Loucy (cell line): ENCODE measurements around the gene BCAT1.
A peak's percentile ranks its signal among the peaks of the same experiment; 100 is the strongest.

ENCODE experiments used
- H2AFZ ChIP-seq: fragments of 200-600 bp; sonication (generic); 2 replicates; pipeline ENCODE4 v1.6.0; 2016; ENCODE audit warnings: antibody characterized with exemption, mild to moderate bottlenecking, low read length, moderate library complexity
- H3F3A ChIP-seq: fragments of 200-600 bp; 2 replicates; pipeline ENCODE4 v1.6.0; 2016; ENCODE audit warnings: antibody characterized with exemption, low read depth, mild to moderate bottlenecking
- H3K27me3 ChIP-seq: fragments of 200-600 bp; sonication (generic); 2 replicates; pipeline ENCODE4 v1.6.1; 2014; ENCODE audit warnings: low read length, mild to moderate bottlenecking; ENCODE audit not compliant: insufficient read depth, poor library complexity, severe bottlenecking
- H3K36me3 ChIP-seq: fragments of 200-600 bp; sonication (generic); 2 replicates; pipeline ENCODE4 v1.6.1; 2016; ENCODE audit warnings: low read length; ENCODE audit not compliant: insufficient read depth
- H3K4me1 ChIP-seq: fragments of 200-600 bp; sonication (generic); 2 replicates; pipeline ENCODE4 v1.5.1; 2014; ENCODE audit warnings: low read length, mild to moderate bottlenecking; ENCODE audit not compliant: insufficient read depth, poor library complexity, severe bottlenecking
- H3K4me2 ChIP-seq: fragments of 200-600 bp; sonication (generic); 2 replicates; pipeline ENCODE4 v1.6.0; 2014; ENCODE audit warnings: antibody characterized with exemption, low read length, low read depth, mild to moderate bottlenecking; ENCODE audit not compliant: poor library complexity, severe bottlenecking
- H3K4me3 ChIP-seq: fragments of 200-600 bp; sonication (generic); 2 replicates; pipeline ENCODE4 v1.5.1; 2014; ENCODE audit warnings: low read length, mild to moderate bottlenecking, mixed read lengths; ENCODE audit not compliant: poor library complexity, severe bottlenecking
- H3K79me2 ChIP-seq: fragments of 200-600 bp; sonication (generic); 2 replicates; pipeline ENCODE4 v1.6.1; 2014; ENCODE audit warnings: low read length; ENCODE audit not compliant: insufficient read depth
- H3K9ac ChIP-seq: fragments of 200-600 bp; sonication (generic); 2 replicates; pipeline ENCODE4 v1.6.0; 2014; ENCODE audit warnings: mild to moderate bottlenecking, low read depth, low read length, moderate library complexity; ENCODE audit not compliant: poor library complexity, severe bottlenecking
- H3K9me2 ChIP-seq: fragments of 200-600 bp; sonication (generic); replicated peaks from 2 replicates; pipeline ENCODE4 v1.6.1; 2016; ENCODE audit warnings: low read depth, low read length, mixed read lengths
- H3K9me3 ChIP-seq: fragments of 200-600 bp; sonication (generic); 2 replicates; pipeline ENCODE4 v1.6.1; 2014; ENCODE audit warnings: mild to moderate bottlenecking, antibody characterized with exemption, low read length, low read depth; ENCODE audit not compliant: insufficient read depth
- H4K20me1 ChIP-seq: fragments of 200-600 bp; sonication (generic); 2 replicates; pipeline ENCODE4 v1.6.0; 2014; ENCODE audit warnings: antibody characterized with exemption, low read length, mild to moderate bottlenecking; ENCODE audit not compliant: insufficient read depth, poor library complexity, severe bottlenecking
- EZH2phosphoT487 ChIP-seq: fragments of 200-600 bp; IDR thresholded peaks from 2 replicates; pipeline ENCODE4 v1.6.1; 2018; ENCODE audit warnings: antibody characterized with exemption, mild to moderate bottlenecking, moderate library complexity, borderline replicate concordance
- TF ChIP-seq, protein P1 (sequence below): fragments of 200-600 bp; sonication (generic); conservative IDR thresholded peaks from 2 replicates; pipeline ENCODE4 v1.5.1; 2014; ENCODE audit warnings: mild to moderate bottlenecking, antibody characterized with exemption, low read length

Gene BCAT1

GRCh38 chr12:24945845-24946244 is 3.1 kb downstream of the BCAT1 start:
- H3K79me2 ChIP-seq, result peaks cover 80% of the 10 kb centered on the region
- peak overlapping the region; percentile 93 for H3K4me3 ChIP-seq
- peak overlapping the region; percentile 78 for H3K4me2 ChIP-seq
- no peaks in the 10 kb centered on the region for H3K9me3 ChIP-seq
- peak overlapping the region; percentile 97 for H3K9ac ChIP-seq
- no peaks in the 10 kb centered on the region for H3K9me2 ChIP-seq
- H2AFZ ChIP-seq, result no peak overlapping the region
- H3K4me1 ChIP-seq, result peaks cover 64% of the 10 kb centered on the region
- no peaks in the 10 kb centered on the region; the same call in 1 of the 2 replicates for H3F3A ChIP-seq
- H3K36me3 ChIP-seq, result no peaks in the 10 kb centered on the region
- H3K27me3 ChIP-seq, result no peaks in the 10 kb centered on the region
- TF ChIP-seq EZH2phosphoT487, result no peak
- TF ChIP-seq, protein P1, sequence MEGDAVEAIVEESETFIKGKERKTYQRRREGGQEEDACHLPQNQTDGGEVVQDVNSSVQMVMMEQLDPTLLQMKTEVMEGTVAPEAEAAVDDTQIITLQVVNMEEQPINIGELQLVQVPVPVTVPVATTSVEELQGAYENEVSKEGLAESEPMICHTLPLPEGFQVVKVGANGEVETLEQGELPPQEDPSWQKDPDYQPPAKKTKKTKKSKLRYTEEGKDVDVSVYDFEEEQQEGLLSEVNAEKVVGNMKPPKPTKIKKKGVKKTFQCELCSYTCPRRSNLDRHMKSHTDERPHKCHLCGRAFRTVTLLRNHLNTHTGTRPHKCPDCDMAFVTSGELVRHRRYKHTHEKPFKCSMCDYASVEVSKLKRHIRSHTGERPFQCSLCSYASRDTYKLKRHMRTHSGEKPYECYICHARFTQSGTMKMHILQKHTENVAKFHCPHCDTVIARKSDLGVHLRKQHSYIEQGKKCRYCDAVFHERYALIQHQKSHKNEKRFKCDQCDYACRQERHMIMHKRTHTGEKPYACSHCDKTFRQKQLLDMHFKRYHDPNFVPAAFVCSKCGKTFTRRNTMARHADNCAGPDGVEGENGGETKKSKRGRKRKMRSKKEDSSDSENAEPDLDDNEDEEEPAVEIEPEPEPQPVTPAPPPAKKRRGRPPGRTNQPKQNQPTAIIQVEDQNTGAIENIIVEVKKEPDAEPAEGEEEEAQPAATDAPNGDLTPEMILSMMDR, result no peak
- H4K20me1 ChIP-seq, result peaks cover 36% of the 10 kb centered on the region

DNA sequence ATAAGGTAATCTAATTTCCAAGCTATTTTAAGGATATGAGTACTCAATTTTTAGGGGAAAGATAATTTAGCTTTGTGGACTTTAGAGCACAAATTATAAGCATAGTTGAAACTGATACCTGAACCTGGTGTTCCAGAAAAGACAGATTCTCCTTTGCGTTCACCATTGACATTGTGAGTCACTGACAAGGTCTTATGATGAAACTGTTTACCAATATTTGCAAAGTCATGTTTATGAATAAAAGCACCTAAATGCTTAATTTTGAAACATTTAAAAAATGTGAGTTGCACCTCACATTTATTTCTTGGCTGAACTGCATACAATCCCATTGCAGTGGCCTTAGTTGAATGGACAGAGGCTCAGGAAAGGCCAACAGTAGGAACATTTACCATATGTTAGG is 3.9 kb downstream of the BCAT1 start:
- no peaks in the 10 kb centered on the region for H3K9me2 ChIP-seq
- H3K27me3 ChIP-seq, result no peaks in the 10 kb centered on the region
- H3K4me2 ChIP-seq, result peak overlapping the region; percentile 78
- peaks cover 67% of the 10 kb centered on the region for H3K4me1 ChIP-seq
- H3K9ac ChIP-seq, result peak overlapping the region; percentile 97
- H3K4me3 ChIP-seq, result peak overlapping the region; percentile 93
- H3K9me3 ChIP-seq, result no peaks in the 10 kb centered on the region
- TF ChIP-seq EZH2phosphoT487, result no peak
- TF ChIP-seq, protein P1, result no peak
- H3K36me3 ChIP-seq, result no peaks in the 10 kb centered on the region
- H2AFZ ChIP-seq, result no peak overlapping the region
- H3F3A ChIP-seq, result no peaks in the 10 kb centered on the region; the same call in 1 of the 2 replicates
- peaks cover 44% of the 10 kb centered on the region for H4K20me1 ChIP-seq
- H3K79me2 ChIP-seq, result peaks cover 88% of the 10 kb centered on the region

DNA sequence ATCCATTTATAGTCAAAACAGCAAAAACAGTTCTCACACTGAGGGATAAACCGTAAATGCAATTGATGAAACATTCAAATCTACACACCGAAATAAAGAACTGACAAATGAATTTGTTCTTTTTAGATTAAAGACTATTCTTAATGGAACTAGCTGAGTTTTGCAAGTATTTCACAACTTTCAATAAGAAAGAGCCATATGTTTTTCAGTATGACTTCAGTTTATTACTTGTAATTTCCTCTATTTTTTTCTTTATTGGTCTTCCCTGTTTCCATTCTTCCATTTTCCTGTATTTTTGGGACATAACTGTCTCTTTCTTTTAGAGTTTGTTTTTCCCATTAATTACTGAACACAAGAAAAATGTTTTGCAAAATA is 4.3 kb downstream of the BCAT1 start:
- Histone ChIP-seq H3K4me2 (peak overlapping the region; percentile 78), H3K9ac (peak overlapping the region; percentile 97), H3K4me3 (peak overlapping the region; percentile 93), H3K79me2 (peaks cover 93% of the 10 kb centered on the region), H3F3A (no peaks in the 10 kb centered on the region; the same call in 1 of the 2 replicates), H2AFZ (no peak overlapping the region), H3K9me3 (no peaks in the 10 kb centered on the region), H3K27me3 (no peaks in the 10 kb centered on the region), H4K20me1 (peaks cover 48% of the 10 kb centered on the region), H3K4me1 (peaks cover 65% of the 10 kb centered on the region), H3K36me3 (no peaks in the 10 kb centered on the region), H3K9me2 (no peaks in the 10 kb centered on the region)
- TF ChIP-seq EZH2phosphoT487, result no peak
- TF ChIP-seq, protein P1, result no peak
